Skeletal muscle cell (primary cell): Measurements from ENCODE around the gene CENATAC.
"Not testable (repeated sequence)": the region's sequence is repeated elsewhere in the genome, so short reads cannot be mapped to it uniquely, and the experiment has no call there.

Source experiments
- DNase-seq: peaks from one replicate; pipeline ENCODE4 v3.0.0-alpha.2; 2010; ENCODE audit warnings: low read depth
- H3K4me3 ChIP-seq: 2 replicates; pipeline ENCODE4 v1.5.1; 2011; ENCODE audit warnings: low read depth, mild to moderate bottlenecking, control low read depth, low read length, moderate library complexity

CENATAC gene

DNA sequence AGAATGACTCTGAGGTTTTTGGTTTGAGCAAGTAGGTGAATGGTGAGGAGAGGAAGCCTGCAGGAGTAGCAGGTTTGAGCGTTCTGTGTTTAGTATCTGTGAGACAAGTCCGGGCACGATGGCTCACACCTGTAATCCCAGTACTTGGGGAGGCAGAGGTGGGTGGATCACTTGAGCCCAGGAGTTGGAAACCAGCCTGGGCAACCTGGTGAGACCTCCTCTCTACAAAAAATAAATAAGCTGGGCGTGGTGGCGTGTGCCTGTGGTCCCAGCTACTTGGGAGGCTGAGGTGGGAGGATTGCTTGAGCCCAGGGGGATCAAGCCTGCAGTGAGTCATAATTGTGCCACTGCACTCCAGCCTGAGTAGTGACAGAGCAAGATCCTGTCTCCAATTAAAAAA lies 9.7 kb upstream of the CENATAC start:
- no peak for DNase-seq
- H3K4me3 ChIP-seq: no peak overlapping the region

DNA sequence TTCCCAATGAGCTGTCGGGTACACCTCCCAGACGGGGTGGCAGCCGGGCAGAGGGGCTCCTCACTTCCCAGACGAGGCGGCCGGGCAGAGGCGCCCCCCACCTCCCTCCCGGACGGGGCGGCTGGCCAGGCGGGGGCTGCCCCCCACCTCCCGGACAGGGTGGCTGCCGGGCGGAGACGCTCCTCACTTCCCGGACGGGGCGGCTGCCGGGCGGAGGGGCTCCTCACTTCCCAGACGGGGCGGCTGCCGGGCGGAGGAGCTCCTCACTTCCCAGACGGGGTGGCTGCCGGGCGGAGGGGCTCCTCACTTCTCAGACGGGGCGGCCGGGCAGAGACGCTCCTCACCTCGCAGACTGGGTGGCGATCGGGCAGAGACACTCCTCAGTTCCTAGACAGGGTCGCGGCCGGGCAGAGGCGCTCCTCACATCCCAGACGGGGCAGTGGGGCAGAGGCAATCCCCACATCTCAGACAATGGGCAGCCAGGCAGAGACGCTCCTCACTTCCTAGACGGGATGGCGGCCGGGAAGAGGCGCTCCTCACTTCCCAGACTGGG lies 6.4 kb upstream of the CENATAC start:
- not testable (repeated sequence) for H3K4me3 ChIP-seq, DNase-seq

DNA sequence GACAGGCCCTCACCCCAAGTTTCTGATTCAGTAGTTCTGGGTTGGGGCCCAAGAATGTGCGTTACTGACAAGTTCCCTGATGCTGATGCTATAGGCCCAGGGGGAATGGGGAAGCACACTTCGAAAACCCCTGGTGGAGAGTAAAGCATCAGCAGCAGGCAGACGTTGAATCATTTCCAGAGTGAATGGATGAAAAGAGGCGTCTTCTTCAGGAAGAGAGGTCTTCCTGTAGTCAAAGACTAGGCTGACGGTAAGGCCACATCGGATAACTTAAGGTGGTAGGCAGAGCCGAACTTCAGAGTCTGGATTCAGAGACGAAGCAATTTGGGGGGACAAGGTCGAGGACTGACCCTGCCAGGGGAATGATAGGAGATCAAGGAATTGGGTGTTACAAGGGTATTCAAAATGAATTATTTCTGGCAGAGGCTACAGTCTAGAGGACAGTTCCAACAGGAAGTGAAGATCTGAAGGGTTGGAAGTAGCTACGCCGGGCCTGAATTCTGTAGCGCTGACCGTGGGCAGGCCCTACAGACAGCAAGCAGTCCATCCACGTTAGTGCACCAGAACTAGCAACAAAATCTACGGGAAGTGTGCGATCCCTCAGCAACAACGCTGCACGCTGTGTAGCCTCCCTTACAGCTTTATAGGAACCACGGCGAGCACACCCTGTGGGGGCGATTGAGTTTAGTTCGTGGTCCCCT lies 862 bp upstream of the CENATAC start:
- H3K4me3 ChIP-seq: peak overlapping the region; percentile 82
- no peak for DNase-seq

DNA sequence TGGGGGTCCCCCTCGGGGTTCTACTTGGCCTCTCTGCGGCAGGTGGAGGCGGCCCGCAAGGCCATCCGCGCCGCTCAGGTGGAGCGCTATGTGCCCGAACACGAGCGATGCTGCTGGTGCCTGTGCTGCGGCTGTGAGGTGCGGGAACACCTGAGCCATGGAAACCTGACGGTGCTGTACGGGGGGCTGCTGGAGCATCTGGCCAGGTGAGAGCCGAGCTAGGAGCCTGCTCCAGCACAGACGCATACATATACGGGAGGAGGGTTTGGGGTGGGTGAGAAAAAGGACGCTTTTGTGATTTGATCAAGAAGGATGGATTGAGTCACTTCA lies 415 bp downstream of the CENATAC start:
- DNase-seq: no peak
- H3K4me3 ChIP-seq: peak overlapping the region; percentile 82

- DNase-seq: no peak
- peak overlapping the region; percentile 82 for H3K4me3 ChIP-seq
Observed at GRCh38 chr11:118998822-118999221, 884 bp downstream of the CENATAC start.

GRCh38 chr11:119000906-119001305 lies 3.0 kb downstream of the CENATAC start:
- no peak overlapping the region for H3K4me3 ChIP-seq
- no peak for DNase-seq

GRCh38 chr11:119006656-119007055 lies 8.7 kb downstream of the CENATAC start:
- no peak for DNase-seq

GRCh38 chr11:119011476-119012053 lies 13.6 kb downstream of the CENATAC start:
- no peak for DNase-seq
- no peak overlapping the region for H3K4me3 ChIP-seq

More at GRCh38 chr11:119006656-119007055, 8.7 kb downstream of the CENATAC start:
- no peak overlapping the region for H3K4me3 ChIP-seq

- H3K4me3 ChIP-seq: no peak overlapping the region
Observed at GRCh38 chr11:119012629-119013170, 14.8 kb downstream of the CENATAC start.

DNA sequence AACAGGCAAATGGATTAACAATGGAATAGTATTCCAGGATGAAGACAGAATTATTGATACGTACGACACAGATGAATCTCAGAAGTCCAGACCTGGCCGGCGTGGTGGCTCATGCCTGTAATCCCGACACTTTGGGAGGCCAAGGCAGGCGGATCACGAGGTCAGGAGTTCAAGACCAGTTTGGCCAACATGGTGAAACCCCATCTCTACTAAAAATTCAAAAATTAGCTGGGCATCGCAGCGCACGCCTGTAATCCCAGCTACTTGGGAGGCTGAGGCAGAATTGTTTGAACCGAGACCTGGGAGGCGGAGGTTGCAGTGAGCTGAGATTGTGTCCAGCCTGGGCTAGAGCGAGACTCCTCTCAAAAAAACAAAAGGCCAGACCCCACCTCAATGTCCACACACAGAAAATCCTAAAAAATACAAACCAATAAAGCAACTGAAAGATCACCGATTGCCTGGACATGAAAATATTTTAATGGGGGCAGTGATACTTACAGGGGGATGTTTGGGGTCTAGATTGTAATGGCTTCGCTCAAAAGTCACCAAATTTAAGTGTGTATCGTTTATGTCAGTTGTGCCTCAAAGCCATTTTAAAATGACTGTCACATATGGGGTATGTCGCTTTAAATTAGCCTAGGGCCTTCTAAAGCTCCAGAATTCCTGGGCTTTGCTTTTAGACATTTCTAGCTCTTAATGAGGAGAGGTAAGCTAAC lies 16.4 kb downstream of the CENATAC start:
- no peak for DNase-seq

More at GRCh38 chr11:119012629-119013170, 14.8 kb downstream of the CENATAC start:
- no peak for DNase-seq

GRCh38 chr11:119015054-119015611 lies 17.2 kb downstream of the CENATAC start:
- no peak overlapping the region for H3K4me3 ChIP-seq
- no peak for DNase-seq

More for the DNA sequence above, 16.4 kb downstream of the CENATAC start:
- no peak overlapping the region for H3K4me3 ChIP-seq

DNA sequence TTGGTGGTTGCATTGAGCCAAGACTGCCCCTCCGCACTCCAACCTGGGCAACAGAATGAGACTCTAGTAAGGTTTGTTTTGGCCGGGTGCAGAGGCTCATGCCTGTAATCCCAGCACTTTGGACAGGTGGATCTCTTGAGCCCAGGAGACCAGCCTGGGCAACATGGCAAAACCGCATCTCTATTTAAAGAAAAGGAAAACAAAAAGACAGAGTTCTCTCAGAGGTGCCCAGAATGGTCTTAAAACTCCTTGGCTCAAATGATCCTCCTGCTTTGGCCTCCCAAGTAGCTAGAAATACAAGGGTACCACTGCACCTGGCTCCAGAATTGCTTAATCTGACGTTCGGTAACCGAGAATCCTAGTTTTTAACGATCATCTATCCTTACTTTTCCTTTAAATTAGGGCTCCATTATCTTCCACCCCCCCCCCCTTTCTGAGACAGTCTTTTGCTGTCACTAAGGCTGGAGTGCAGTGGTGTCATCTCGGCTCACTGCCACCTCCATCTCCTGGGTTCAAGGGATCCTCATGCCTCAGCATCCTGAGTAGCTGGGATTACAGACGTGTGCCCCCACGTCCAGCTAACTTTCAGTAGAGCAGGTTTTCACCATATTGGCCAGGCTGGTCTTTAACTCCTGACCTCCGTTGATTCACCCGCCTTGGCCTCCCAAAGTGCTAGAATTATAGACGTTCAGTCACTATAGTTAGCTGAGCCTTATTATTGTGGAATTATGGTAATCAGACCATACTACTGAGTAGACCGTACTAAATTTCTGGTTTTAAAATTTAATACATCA lies 18.5 kb downstream of the CENATAC start:
- DNase-seq: no peak
- peak overlapping the region; percentile 16 for H3K4me3 ChIP-seq

GRCh38 chr11:119017377-119017776 lies 19.4 kb downstream of the CENATAC start:
- peak overlapping the region; percentile 94 for H3K4me3 ChIP-seq
- DNase-seq: not testable (repeated sequence)

GRCh38 chr11:119018074-119018938 lies 20.4 kb downstream of the CENATAC start, which contains the start of the genes RPS25 and TRAPPC4:
Gene RPS25, minus strand, starts transcription at chr11:119018343. Its CDS starts 59 bp downstream, at chr11:119018284.
Gene TRAPPC4, plus strand, starts transcription at chr11:119018766. Its CDS starts 30 bp downstream, at chr11:119018796.
- DNase-seq: peak; percentile 78
- peak within 1 kb of the TSS; percentile 94 for H3K4me3 ChIP-seq

- H3K4me3 ChIP-seq: peak overlapping the region; percentile 94
- DNase-seq: no peak
Observed at GRCh38 chr11:119019996-119020395, 22.1 kb downstream of the CENATAC start.

DNA sequence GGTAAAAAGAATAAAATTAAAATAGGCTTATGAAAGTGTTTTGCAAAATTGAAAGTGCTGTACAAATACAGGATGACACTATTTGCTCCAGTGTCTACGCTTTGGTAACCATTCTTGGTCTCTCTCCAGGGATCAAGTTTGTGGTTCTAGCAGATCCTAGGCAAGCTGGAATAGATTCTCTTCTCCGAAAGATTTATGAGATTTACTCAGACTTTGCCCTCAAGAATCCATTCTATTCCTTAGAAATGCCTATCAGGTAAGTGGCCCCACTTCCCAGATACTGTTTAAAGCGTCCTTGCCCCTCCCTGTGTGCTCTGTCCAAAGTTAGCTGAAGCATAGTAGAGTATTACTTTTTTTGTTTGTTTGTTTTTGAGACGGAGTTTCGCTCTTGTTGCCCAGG lies 23.7 kb downstream of the CENATAC start:
- no peak for DNase-seq
- no peak overlapping the region for H3K4me3 ChIP-seq

- no peak for DNase-seq
- no peak overlapping the region for H3K4me3 ChIP-seq
Observed at GRCh38 chr11:119023741-119024140, 25.8 kb downstream of the CENATAC start.
